Testis (tissue), 2 donors: ENCODE results near the gene CACNA2D3.

Experiments
- CTCF ChIP-seq, 3 experiments: fragments of 450-650 bp in 2 of 3; fragments of 200-600 bp in 1 of 3; sonication (generic) in 1 of 3; IDR thresholded peaks; one replicate each; pipeline ENCODE4 v1.5.1; 2016 to 2019; ENCODE audit warnings: antibody characterized with exemption in 3 of 3, mild to moderate bottlenecking in 2 of 3, moderate library complexity in 1 of 3
- POLR2A ChIP-seq: fragments of 450-650 bp; IDR thresholded peaks from one replicate; pipeline ENCODE4 v1.6.1; 2017; ENCODE audit warnings: antibody characterized with exemption, mild to moderate bottlenecking, moderate library complexity

- no peak for TF ChIP-seq CTCF (IDR thresholded peaks at IDR 0.05)
- TF ChIP-seq POLR2A: no peak
Observed at GRCh38 chr3:54225841-54226528, 103.6 kb downstream of the CACNA2D3 start.
